HepG2 (cell line): ENCODE measurements around the gene TXNDC12. TPM values are rescaled to one million over a fixed set of nuclear protein-coding genes. Genes with fewer than 3 reads are reported as not detected.

Experiments used
- AKNA ChIP-seq: sonication (generic); formaldehyde crosslinking; IDR thresholded peaks from 2 replicates; pipeline ENCODE4 v1.4.0; 2020; ENCODE audit warnings: missing genetic modification reagents, borderline replicate concordance
- ARID5B ChIP-seq: IDR thresholded peaks from 2 replicates; pipeline ENCODE4 v1.4.0; 2020; ENCODE audit warnings: mild to moderate bottlenecking, missing genetic modification reagents
- ATF4 ChIP-seq, 2 experiments: fragments of 450-650 bp in 1 of 2; sonication (generic) in 1 of 2; formaldehyde crosslinking; IDR thresholded peaks; 2 replicates each; pipeline versions ENCODE4 v1.5.0 to v1.8.0; 2020 to 2022; ENCODE audit warnings: mild to moderate bottlenecking in 1 of 2, missing genetic modification reagents in 1 of 2
- ETS1 ChIP-seq: sonication (generic); formaldehyde crosslinking; IDR thresholded peaks from 2 replicates; pipeline ENCODE4 v1.4.0; 2020; ENCODE audit warnings: missing genetic modification reagents
- HIVEP1 ChIP-seq: sonication (generic); formaldehyde crosslinking; IDR thresholded peaks from 2 replicates; pipeline ENCODE4 v1.4.0; 2020; ENCODE audit warnings: mild to moderate bottlenecking, missing genetic modification reagents
- HNF1A ChIP-seq, 2 experiments: sonication (generic) in 1 of 2; formaldehyde crosslinking in 1 of 2; IDR thresholded peaks; 2 replicates each; pipeline versions ENCODE4 v1.4.0 to v1.6.1; 2016 to 2020; ENCODE audit warnings: borderline replicate concordance in 1 of 2, low read depth in 1 of 2, mild to moderate bottlenecking in 1 of 2, missing genetic modification reagents in 1 of 2
- PAX8 ChIP-seq: sonication (generic); formaldehyde crosslinking; IDR thresholded peaks from 2 replicates; pipeline ENCODE4 v1.8.0; 2022; ENCODE audit warnings: mild to moderate bottlenecking, missing genetic modification reagents, borderline replicate concordance
- SOX13 ChIP-seq, 3 experiments: fragments of 450-650 bp in 1 of 3; sonication (generic) in 1 of 3; formaldehyde crosslinking in 1 of 3; IDR thresholded peaks in 2 of 3; conservative IDR thresholded peaks in 1 of 3; 2 replicates each; pipeline versions ENCODE4 v1.5.0 to v1.6.1; 2016 to 2020; ENCODE audit warnings: antibody characterized with exemption in 1 of 3, mild to moderate bottlenecking in 1 of 3, missing compliant biosample characterization in 1 of 3, missing genetic modification reagents in 1 of 3, moderate library complexity in 1 of 3
- SP4 ChIP-seq: sonication (generic); formaldehyde crosslinking; IDR thresholded peaks from 2 replicates; pipeline ENCODE4 v1.8.1; 2023; ENCODE audit warnings: mild to moderate bottlenecking, missing genetic modification reagents
- SSRP1 ChIP-seq: IDR thresholded peaks from 2 replicates; pipeline ENCODE4 v1.6.1; 2016; ENCODE audit warnings: control low read depth
- polyA plus RNA-seq, 8 experiments: library from polyadenylated mRNA; depleted of rRNA in 3 of 8; stranded (reverse) in 7 of 8; unstranded in 1 of 8; fragments of >200 nt; fragmentation: Illumina TruSeq in 4 of 8; extraction: Trizol in 4 of 8; gene quantifications; 2 replicates each; pipeline versions ENCODE4 v1.2.1 to v1.2.3, GENCODE V29; 2011 to 2016; ENCODE audit warnings: low read depth in 4 of 8, missing spikeins in 1 of 8, mixed read lengths in 1 of 8; ENCODE audit not compliant: insufficient read depth in 1 of 8
- total RNA-seq, 5 experiments: library from RNA; depleted of rRNA; stranded (reverse); fragments of >200 nt; fragmentation: Illumina TruSeq; extraction: Trizol; gene quantifications; 2 replicates each; pipeline ENCODE4 v1.2.3, GENCODE V29; 2016; ENCODE audit warnings: low read depth in 1 of 5

Gene TXNDC12
- total and polyA plus RNA-seq, 2 of the 13 experiments (the other 11 are each of a cell fraction or from before 2014, with no cell fraction given) = 65.6 to 67.2 TPM

- TF ChIP-seq PAX8 (no peak), HNF1A (IDR thresholded peaks at IDR 0.05; ENCODE audit: low read depth) (no peak), HNF1A (CRISPR knock-in tag; IDR thresholded peaks at IDR 0.05; ENCODE audit: borderline replicate concordance) (no peak), ETS1 (no peak), ARID5B (CRISPR knock-in tag) (0 out of 2 replicates have a peak, but pooled peaks have one; percentile 34), SOX13 (IDR thresholded peaks at IDR 0.05) (no peak), SOX13 (CRISPR knock-in tag; conservative IDR thresholded peaks at IDR 0.05 in 1 of 2, IDR thresholded peaks at IDR 0.05 in 1 of 2) (peak in 1 of 2 experiments; percentile 56; a peak in 1 of 4 replicates), AKNA (no peak), SSRP1 (CRISPR knock-in tag) (no peak), SP4 (CRISPR knock-in tag) (no peak), HIVEP1 (no peak), ATF4 (CRISPR knock-in tag; IDR thresholded peaks at IDR 0.05) (no peak)
Measured at GRCh38 chr1:51973587-51974474, 81.2 kb downstream of the TXNDC12 start (continued).
